ENCODE measurements around the gene ASIC4. TPM values are rescaled to one million over a fixed set of nuclear protein-coding genes. Genes with fewer than 3 reads are reported as not detected.
A peak's percentile ranks its signal among the peaks of the same experiment; 100 is the strongest.

The ASIC4 gene
- total and polyA plus RNA-seq, 2 experiments from 2014 or later = 0.13 to 3.6 TPM

DNA sequence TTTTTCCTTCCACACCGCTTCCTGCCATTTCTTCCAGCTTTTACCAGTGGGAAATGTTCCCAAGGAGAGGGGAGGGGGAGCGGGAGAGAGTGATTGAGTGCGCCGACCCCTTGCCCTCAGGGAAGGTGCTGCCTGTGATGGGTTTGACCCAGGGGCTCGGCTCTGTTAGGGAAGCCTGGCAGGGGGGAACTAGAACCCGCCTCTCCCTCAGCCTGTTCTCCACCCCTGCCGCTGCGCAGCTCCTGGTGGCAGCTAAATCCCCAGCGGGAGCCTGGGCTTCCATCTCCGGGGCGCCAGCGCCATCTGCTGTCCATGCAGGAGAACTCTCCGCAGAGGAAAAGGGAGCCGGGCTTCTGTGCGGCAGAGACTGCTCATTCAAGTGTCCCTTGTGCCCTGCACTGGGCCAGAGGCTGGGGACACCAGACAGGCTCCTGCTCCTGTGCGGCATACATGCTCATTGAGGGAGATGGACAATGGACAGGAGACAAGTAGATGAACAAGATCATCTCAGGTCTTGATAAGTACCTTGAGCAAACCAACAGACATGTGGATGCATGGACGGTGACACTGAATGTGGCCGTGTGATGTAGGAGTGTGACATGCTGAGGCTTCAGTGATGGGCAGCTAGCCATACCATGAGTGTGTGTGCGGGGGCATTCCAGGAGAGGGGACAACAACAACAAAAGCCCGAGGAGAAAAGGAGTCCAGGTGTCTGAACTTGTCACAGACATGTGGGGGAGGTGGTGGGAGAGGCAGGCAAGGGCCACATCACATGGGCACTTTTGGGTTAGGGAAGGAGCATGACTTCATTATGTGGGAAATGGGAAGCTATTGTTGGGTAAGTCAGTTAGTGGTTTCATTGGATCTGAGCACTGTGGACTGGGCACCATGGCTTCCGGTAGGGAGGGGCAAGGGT is 16.0 kb downstream of the ASIC4 start:
- Mint-ChIP-seq H3K9me3 (no peaks in the 10 kb centered on the region), H3K4me1 (peaks cover 40% of the 10 kb centered on the region), H3K27ac (no peak overlapping the region), H3K27me3 (ENCODE audit: insufficient read depth, low read depth, poor library complexity) (peaks cover 46% of the 10 kb centered on the region), H3K36me3 (ENCODE audit: low read depth) (no peaks in the 10 kb centered on the region; the same call in 2 of the 3 replicates), H3K4me3 (peak overlapping the region; percentile 60)
- no peaks in the 10 kb centered on the region for H3K9me2 ChIP-seq (ENCODE audit: insufficient read depth)
- no peaks in the 10 kb centered on the region for H3K79me2 ChIP-seq (replicated peaks; ENCODE audit: insufficient read depth)
- peaks cover 16% of the 10 kb centered on the region for H3K4me1 ChIP-seq (ENCODE audit: insufficient read depth)
- no peaks in the 10 kb centered on the region; the same call in 1 of the 2 replicates for H3K36me3 ChIP-seq (ENCODE audit: insufficient read depth)
- peak overlapping the region; percentile 56 for H3K4me3 ChIP-seq
- H2AFZ ChIP-seq = no peak overlapping the region; the same call in 1 of the 2 replicates
- ATAC-seq (peak; percentile 79), DNase-seq (ENCODE audit: low spot score) (peak; percentile 92)
- H3K4me2 ChIP-seq = peak overlapping the region; percentile 86
- H3K27me3 ChIP-seq (ENCODE audit: insufficient read depth) = peaks cover 39% of the 10 kb centered on the region
- no peaks in the 10 kb centered on the region for H4K20me1 ChIP-seq (replicated peaks; ENCODE audit: insufficient read depth)
- no peak for TF ChIP-seq POLR2AphosphoS5 (IDR thresholded peaks at IDR 0.05; ENCODE audit: low read depth)
- TF ChIP-seq, protein P1, sequence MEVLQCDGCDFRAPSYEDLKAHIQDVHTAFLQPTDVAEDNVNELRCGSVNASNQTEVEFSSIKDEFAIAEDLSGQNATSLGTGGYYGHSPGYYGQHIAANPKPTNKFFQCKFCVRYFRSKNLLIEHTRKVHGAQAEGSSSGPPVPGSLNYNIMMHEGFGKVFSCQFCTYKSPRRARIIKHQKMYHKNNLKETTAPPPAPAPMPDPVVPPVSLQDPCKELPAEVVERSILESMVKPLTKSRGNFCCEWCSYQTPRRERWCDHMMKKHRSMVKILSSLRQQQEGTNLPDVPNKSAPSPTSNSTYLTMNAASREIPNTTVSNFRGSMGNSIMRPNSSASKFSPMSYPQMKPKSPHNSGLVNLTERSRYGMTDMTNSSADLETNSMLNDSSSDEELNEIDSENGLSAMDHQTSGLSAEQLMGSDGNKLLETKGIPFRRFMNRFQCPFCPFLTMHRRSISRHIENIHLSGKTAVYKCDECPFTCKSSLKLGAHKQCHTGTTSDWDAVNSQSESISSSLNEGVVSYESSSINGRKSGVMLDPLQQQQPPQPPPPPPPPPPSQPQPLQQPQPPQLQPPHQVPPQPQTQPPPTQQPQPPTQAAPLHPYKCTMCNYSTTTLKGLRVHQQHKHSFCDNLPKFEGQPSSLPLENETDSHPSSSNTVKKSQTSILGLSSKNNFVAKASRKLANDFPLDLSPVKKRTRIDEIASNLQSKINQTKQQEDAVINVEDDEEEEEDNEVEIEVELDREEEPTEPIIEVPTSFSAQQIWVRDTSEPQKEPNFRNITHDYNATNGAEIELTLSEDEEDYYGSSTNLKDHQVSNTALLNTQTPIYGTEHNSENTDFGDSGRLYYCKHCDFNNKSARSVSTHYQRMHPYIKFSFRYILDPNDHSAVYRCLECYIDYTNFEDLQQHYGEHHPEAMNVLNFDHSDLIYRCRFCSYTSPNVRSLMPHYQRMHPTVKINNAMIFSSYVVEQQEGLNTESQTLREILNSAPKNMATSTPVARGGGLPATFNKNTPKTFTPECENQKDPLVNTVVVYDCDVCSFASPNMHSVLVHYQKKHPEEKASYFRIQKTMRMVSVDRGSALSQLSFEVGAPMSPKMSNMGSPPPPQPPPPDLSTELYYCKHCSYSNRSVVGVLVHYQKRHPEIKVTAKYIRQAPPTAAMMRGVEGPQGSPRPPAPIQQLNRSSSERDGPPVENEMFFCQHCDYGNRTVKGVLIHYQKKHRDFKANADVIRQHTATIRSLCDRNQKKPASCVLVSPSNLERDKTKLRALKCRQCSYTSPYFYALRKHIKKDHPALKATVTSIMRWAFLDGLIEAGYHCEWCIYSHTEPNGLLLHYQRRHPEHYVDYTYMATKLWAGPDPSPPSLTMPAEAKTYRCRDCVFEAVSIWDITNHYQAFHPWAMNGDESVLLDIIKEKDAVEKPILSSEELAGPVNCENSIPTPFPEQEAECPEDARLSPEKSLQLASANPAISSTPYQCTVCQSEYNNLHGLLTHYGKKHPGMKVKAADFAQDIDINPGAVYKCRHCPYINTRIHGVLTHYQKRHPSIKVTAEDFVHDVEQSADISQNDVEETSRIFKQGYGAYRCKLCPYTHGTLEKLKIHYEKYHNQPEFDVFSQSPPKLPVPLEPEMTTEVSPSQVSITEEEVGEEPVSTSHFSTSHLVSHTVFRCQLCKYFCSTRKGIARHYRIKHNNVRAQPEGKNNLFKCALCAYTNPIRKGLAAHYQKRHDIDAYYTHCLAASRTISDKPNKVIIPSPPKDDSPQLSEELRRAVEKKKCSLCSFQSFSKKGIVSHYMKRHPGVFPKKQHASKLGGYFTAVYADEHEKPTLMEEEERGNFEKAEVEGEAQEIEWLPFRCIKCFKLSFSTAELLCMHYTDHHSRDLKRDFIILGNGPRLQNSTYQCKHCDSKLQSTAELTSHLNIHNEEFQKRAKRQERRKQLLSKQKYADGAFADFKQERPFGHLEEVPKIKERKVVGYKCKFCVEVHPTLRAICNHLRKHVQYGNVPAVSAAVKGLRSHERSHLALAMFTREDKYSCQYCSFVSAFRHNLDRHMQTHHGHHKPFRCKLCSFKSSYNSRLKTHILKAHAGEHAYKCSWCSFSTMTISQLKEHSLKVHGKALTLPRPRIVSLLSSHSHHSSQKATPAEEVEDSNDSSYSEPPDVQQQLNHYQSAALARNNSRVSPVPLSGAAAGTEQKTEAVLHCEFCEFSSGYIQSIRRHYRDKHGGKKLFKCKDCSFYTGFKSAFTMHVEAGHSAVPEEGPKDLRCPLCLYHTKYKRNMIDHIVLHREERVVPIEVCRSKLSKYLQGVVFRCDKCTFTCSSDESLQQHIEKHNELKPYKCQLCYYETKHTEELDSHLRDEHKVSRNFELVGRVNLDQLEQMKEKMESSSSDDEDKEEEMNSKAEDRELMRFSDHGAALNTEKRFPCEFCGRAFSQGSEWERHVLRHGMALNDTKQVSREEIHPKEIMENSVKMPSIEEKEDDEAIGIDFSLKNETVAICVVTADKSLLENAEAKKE (CRISPR knock-in tag; IDR thresholded peaks at IDR 0.05) = no peak
- TF ChIP-seq EZH2phosphoT487 (IDR thresholded peaks at IDR 0.05; ENCODE audit: unreplicated experiment) = no peak
- TF ChIP-seq STAT1 (IDR thresholded peaks at IDR 0.05; ENCODE audit: unreplicated experiment) = no peak
- TF ChIP-seq, protein P2, sequence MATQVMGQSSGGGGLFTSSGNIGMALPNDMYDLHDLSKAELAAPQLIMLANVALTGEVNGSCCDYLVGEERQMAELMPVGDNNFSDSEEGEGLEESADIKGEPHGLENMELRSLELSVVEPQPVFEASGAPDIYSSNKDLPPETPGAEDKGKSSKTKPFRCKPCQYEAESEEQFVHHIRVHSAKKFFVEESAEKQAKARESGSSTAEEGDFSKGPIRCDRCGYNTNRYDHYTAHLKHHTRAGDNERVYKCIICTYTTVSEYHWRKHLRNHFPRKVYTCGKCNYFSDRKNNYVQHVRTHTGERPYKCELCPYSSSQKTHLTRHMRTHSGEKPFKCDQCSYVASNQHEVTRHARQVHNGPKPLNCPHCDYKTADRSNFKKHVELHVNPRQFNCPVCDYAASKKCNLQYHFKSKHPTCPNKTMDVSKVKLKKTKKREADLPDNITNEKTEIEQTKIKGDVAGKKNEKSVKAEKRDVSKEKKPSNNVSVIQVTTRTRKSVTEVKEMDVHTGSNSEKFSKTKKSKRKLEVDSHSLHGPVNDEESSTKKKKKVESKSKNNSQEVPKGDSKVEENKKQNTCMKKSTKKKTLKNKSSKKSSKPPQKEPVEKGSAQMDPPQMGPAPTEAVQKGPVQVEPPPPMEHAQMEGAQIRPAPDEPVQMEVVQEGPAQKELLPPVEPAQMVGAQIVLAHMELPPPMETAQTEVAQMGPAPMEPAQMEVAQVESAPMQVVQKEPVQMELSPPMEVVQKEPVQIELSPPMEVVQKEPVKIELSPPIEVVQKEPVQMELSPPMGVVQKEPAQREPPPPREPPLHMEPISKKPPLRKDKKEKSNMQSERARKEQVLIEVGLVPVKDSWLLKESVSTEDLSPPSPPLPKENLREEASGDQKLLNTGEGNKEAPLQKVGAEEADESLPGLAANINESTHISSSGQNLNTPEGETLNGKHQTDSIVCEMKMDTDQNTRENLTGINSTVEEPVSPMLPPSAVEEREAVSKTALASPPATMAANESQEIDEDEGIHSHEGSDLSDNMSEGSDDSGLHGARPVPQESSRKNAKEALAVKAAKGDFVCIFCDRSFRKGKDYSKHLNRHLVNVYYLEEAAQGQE (IDR thresholded peaks at IDR 0.05; ENCODE audit: unreplicated experiment) = no peak
- TF ChIP-seq, protein P3, sequence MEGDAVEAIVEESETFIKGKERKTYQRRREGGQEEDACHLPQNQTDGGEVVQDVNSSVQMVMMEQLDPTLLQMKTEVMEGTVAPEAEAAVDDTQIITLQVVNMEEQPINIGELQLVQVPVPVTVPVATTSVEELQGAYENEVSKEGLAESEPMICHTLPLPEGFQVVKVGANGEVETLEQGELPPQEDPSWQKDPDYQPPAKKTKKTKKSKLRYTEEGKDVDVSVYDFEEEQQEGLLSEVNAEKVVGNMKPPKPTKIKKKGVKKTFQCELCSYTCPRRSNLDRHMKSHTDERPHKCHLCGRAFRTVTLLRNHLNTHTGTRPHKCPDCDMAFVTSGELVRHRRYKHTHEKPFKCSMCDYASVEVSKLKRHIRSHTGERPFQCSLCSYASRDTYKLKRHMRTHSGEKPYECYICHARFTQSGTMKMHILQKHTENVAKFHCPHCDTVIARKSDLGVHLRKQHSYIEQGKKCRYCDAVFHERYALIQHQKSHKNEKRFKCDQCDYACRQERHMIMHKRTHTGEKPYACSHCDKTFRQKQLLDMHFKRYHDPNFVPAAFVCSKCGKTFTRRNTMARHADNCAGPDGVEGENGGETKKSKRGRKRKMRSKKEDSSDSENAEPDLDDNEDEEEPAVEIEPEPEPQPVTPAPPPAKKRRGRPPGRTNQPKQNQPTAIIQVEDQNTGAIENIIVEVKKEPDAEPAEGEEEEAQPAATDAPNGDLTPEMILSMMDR (conservative IDR thresholded peaks at IDR 0.05; ENCODE audit: low read depth in 2 of 2) = peak; percentile 94 to 100
- peak; percentile 17 for TF ChIP-seq EZH2 (IDR thresholded peaks at IDR 0.05; ENCODE audit: low read depth, unreplicated experiment)
- 0 out of 2 replicates have a peak, but pooled peaks have one; percentile 4 for TF ChIP-seq CREB1 (CRISPR knock-in tag; IDR thresholded peaks at IDR 0.05; ENCODE audit: low read depth)
- H3K27ac ChIP-seq (ENCODE audit: low read depth) = no peak overlapping the region
- no peaks in the 10 kb centered on the region; the same call in 1 of the 2 replicates for H3F3A ChIP-seq (replicated peaks; ENCODE audit: low read depth)
